Measurements from ENCODE around the gene COL20A1. TPM values are rescaled to one million over a fixed set of nuclear protein-coding genes. Genes with fewer than 3 reads are reported as not detected.
A peak's percentile ranks its signal among the peaks of the same experiment; 100 is the strongest.
"Not testable (repeated sequence)": the region's sequence is repeated elsewhere in the genome, so short reads cannot be mapped to it uniquely, and the experiment has no call there.

COL20A1 gene
- total and polyA plus RNA-seq, 2 experiments from 2014 or later, result not detected

GRCh38 chr20:63377951-63378381 is 85.0 kb downstream of the COL20A1 start:
- Histone ChIP-seq H3K4me1 (ENCODE audit: insufficient read depth) (no peaks in the 10 kb centered on the region), H2AFZ (no peak overlapping the region), H3K9me3 (ENCODE audit: low read depth) (no peaks in the 10 kb centered on the region), H3K9me2 (ENCODE audit: insufficient read depth) (no peaks in the 10 kb centered on the region), H3K4me2 (ENCODE audit: unreplicated experiment) (no peak overlapping the region), H3K27ac (no peak overlapping the region), H3K79me2 (ENCODE audit: insufficient read depth) (no peaks in the 10 kb centered on the region), H3K9ac (no peak overlapping the region), H3K36me3 (ENCODE audit: low read depth) (no peaks in the 10 kb centered on the region), H3K4me3 (no peak overlapping the region), H3K27me3 (replicated peaks; ENCODE audit: insufficient read depth) (peaks cover 33% of the 10 kb centered on the region), H4K20me1 (ENCODE audit: insufficient read depth) (no peaks in the 10 kb centered on the region), H3F3A (ENCODE audit: insufficient read depth) (no peaks in the 10 kb centered on the region)
- no peak for TF ChIP-seq EZH2 (IDR thresholded peaks at IDR 0.05; ENCODE audit: insufficient read depth, poor library complexity, severe bottlenecking)
- TF ChIP-seq EZH2phosphoT487 (IDR thresholded peaks at IDR 0.05; ENCODE audit: insufficient read depth, low read depth), result no peak
- DNase-seq, result no peak
- 26 to 31% methylated on average over 15 of the region's 15 CpGs for WGBS, 2 experiments (ENCODE audit: low coverage in 1 of 2, low lambda C conversion rate in 2 of 2, missing lambda C conversion rate in 2 of 2)
- in situ Hi-C loops (cut with MboI), result no loop called here

- Histone ChIP-seq H3K9me2 (ENCODE audit: insufficient read depth) (no peaks in the 10 kb centered on the region), H3K9ac (no peak overlapping the region), H3K27me3 (replicated peaks; ENCODE audit: insufficient read depth) (peaks cover 33% of the 10 kb centered on the region), H3K36me3 (ENCODE audit: low read depth) (no peaks in the 10 kb centered on the region), H3K4me2 (ENCODE audit: unreplicated experiment) (no peak overlapping the region), H3K79me2 (ENCODE audit: insufficient read depth) (no peaks in the 10 kb centered on the region), H3K9me3 (ENCODE audit: low read depth) (no peaks in the 10 kb centered on the region), H3K4me3 (no peak overlapping the region), H3K4me1 (ENCODE audit: insufficient read depth) (no peaks in the 10 kb centered on the region), H3K27ac (no peak overlapping the region), H2AFZ (no peak overlapping the region), H4K20me1 (ENCODE audit: insufficient read depth) (no peaks in the 10 kb centered on the region), H3F3A (ENCODE audit: insufficient read depth) (no peaks in the 10 kb centered on the region)
- TF ChIP-seq EZH2 (IDR thresholded peaks at IDR 0.05; ENCODE audit: insufficient read depth, poor library complexity, severe bottlenecking) (no peak), EZH2phosphoT487 (IDR thresholded peaks at IDR 0.05; ENCODE audit: insufficient read depth, low read depth) (no peak)
- in situ Hi-C loops (cut with MboI), result no loop called here
- DNase-seq, result peak; percentile 20
- 46 to 47% methylated on average over 12 of the region's 12 CpGs for WGBS, 2 experiments (ENCODE audit: low coverage in 1 of 2, low lambda C conversion rate in 2 of 2, missing lambda C conversion rate in 2 of 2)
Measured at GRCh38 chr20:63378626-63379025, 85.6 kb downstream of the COL20A1 start.

GRCh38 chr20:63379296-63379695 is 86.3 kb downstream of the COL20A1 start:
- H3K4me1 ChIP-seq (ENCODE audit: insufficient read depth), result no peaks in the 10 kb centered on the region
- H3F3A ChIP-seq (ENCODE audit: insufficient read depth), result no peaks in the 10 kb centered on the region
- H3K9me3 ChIP-seq (ENCODE audit: low read depth), result no peaks in the 10 kb centered on the region
- H4K20me1 ChIP-seq (ENCODE audit: insufficient read depth), result no peaks in the 10 kb centered on the region
- DNase-seq, result no peak
- no peak overlapping the region for H2AFZ ChIP-seq
- H3K4me3 ChIP-seq, result no peak overlapping the region
- H3K9ac ChIP-seq, result no peak overlapping the region
- peaks cover 32% of the 10 kb centered on the region for H3K27me3 ChIP-seq (replicated peaks; ENCODE audit: insufficient read depth)
- no peaks in the 10 kb centered on the region for H3K9me2 ChIP-seq (ENCODE audit: insufficient read depth)
- H3K4me2 ChIP-seq (ENCODE audit: unreplicated experiment), result no peak overlapping the region
- in situ Hi-C loops (cut with MboI), result no loop called here
- 58 to 61% methylated on average over 11 of the region's 11 CpGs for WGBS, 2 experiments (ENCODE audit: low coverage in 1 of 2, low lambda C conversion rate in 2 of 2, missing lambda C conversion rate in 2 of 2)
- H3K79me2 ChIP-seq (ENCODE audit: insufficient read depth), result no peaks in the 10 kb centered on the region
- TF ChIP-seq EZH2 (IDR thresholded peaks at IDR 0.05; ENCODE audit: insufficient read depth, poor library complexity, severe bottlenecking) (no peak), EZH2phosphoT487 (IDR thresholded peaks at IDR 0.05; ENCODE audit: insufficient read depth, low read depth) (no peak)
- H3K36me3 ChIP-seq (ENCODE audit: low read depth), result no peaks in the 10 kb centered on the region
- H3K27ac ChIP-seq, result no peak overlapping the region

GRCh38 chr20:63379872-63380271 is 86.9 kb downstream of the COL20A1 start:
- H4K20me1 ChIP-seq (ENCODE audit: insufficient read depth); H3K79me2 ChIP-seq (ENCODE audit: insufficient read depth); H3K27ac ChIP-seq; H3F3A ChIP-seq (ENCODE audit: insufficient read depth); DNase-seq; H3K9ac ChIP-seq; H3K4me3 ChIP-seq; H2AFZ ChIP-seq; H3K36me3 ChIP-seq (ENCODE audit: low read depth); in situ Hi-C loops (cut with MboI); H3K4me2 ChIP-seq (ENCODE audit: unreplicated experiment); H3K4me1 ChIP-seq (ENCODE audit: insufficient read depth); H3K9me2 ChIP-seq (ENCODE audit: insufficient read depth); H3K9me3 ChIP-seq (ENCODE audit: low read depth): not testable (repeated sequence)
- WGBS, 2 experiments (ENCODE audit: low coverage in 1 of 2, low lambda C conversion rate in 2 of 2, missing lambda C conversion rate in 2 of 2), result 44 to 45% methylated on average over 9 of the region's 9 CpGs
- peaks cover 29% of the 10 kb centered on the region for H3K27me3 ChIP-seq (replicated peaks; ENCODE audit: insufficient read depth)

- Histone ChIP-seq H3K27me3 (replicated peaks; ENCODE audit: insufficient read depth) (peaks cover 26% of the 10 kb centered on the region), H3F3A (ENCODE audit: insufficient read depth) (no peaks in the 10 kb centered on the region), H4K20me1 (ENCODE audit: insufficient read depth) (no peaks in the 10 kb centered on the region), H3K9ac (no peak overlapping the region), H2AFZ (no peak overlapping the region), H3K4me1 (ENCODE audit: insufficient read depth) (no peaks in the 10 kb centered on the region), H3K9me3 (ENCODE audit: low read depth) (no peaks in the 10 kb centered on the region), H3K4me2 (ENCODE audit: unreplicated experiment) (no peak overlapping the region), H3K4me3 (no peak overlapping the region), H3K27ac (no peak overlapping the region), H3K36me3 (ENCODE audit: low read depth) (no peaks in the 10 kb centered on the region), H3K9me2 (ENCODE audit: insufficient read depth) (no peaks in the 10 kb centered on the region), H3K79me2 (ENCODE audit: insufficient read depth) (no peaks in the 10 kb centered on the region)
- DNase-seq, result no peak
- 62 to 68% methylated on average over 14 to 21 of the region's 21 CpGs for WGBS, 2 experiments (ENCODE audit: low coverage in 1 of 2, low lambda C conversion rate in 2 of 2, missing lambda C conversion rate in 2 of 2)
- no peak for TF ChIP-seq EZH2phosphoT487 (IDR thresholded peaks at IDR 0.05; ENCODE audit: insufficient read depth, low read depth)
- no peak for TF ChIP-seq EZH2 (IDR thresholded peaks at IDR 0.05; ENCODE audit: insufficient read depth, poor library complexity, severe bottlenecking)
- in situ Hi-C loops (cut with MboI), result no loop called here
Measured at GRCh38 chr20:63380346-63380870, 87.4 kb downstream of the COL20A1 start.
